Calu3 (cell line): ENCODE results near the gene GALC. TPM values are rescaled to one million over a fixed set of nuclear protein-coding genes. Genes with fewer than 3 reads are reported as not detected.

Experiments
- BruUV-seq: library from RNA; stranded (reverse); fragments of 400-500 nt; replicated peaks from 2 replicates; lab custom pipeline; 2021; lab: Mats Ljungman, UMichigan
- CTCF ChIA-PET: fragments of 300-600 bp; sonication (Branson Sonifier 250); formaldehyde crosslinking; loops from one replicate; lab custom pipeline; 2022; ENCODE audit warnings: antibody characterized with exemption; lab: Charles Lee
- DNase-seq: peaks from one replicate; pipeline ENCODE4 v3.0.0; 2022
- H3K27ac Mint-ChIP-seq: one replicate; pipeline ENCODE4 v1.8.0; 2022; ENCODE audit warnings: mixed read lengths; ENCODE audit not compliant: unreplicated experiment
- H3K27me3 Mint-ChIP-seq: one replicate; pipeline ENCODE4 v1.8.0; 2022; ENCODE audit warnings: mixed read lengths; ENCODE audit not compliant: unreplicated experiment
- H3K36me3 Mint-ChIP-seq: one replicate; pipeline ENCODE4 v1.8.0; 2022; ENCODE audit warnings: mild to moderate bottlenecking, moderate library complexity, mixed read lengths; ENCODE audit not compliant: insufficient read depth, unreplicated experiment
- H3K4me1 Mint-ChIP-seq: one replicate; pipeline ENCODE4 v1.8.0; 2022; ENCODE audit warnings: mild to moderate bottlenecking, low read depth, mixed read lengths; ENCODE audit not compliant: unreplicated experiment
- H3K4me3 Mint-ChIP-seq: one replicate; pipeline ENCODE4 v1.8.0; 2022; ENCODE audit warnings: mild to moderate bottlenecking, low read depth, moderate library complexity, mixed read lengths; ENCODE audit not compliant: unreplicated experiment
- H3K9me3 Mint-ChIP-seq: one replicate; pipeline ENCODE4 v1.8.0; 2022; ENCODE audit warnings: low read depth, mixed read lengths; ENCODE audit not compliant: unreplicated experiment
- intact Hi-C: fragments of 100-400 bp; cut with micrococcal nuclease; formaldehyde crosslinking; loops from one replicate; pipeline ENCODE4 v1.10.0; 2022; ENCODE audit not compliant: unreplicated experiment
- total RNA-seq: library from RNA; stranded (reverse); gene quantifications from 2 replicates; pipeline ENCODE4 v1.2.3, GENCODE V29; 2022
- TF ChIP-seq, protein P1 (sequence below): fragments of 200-600 bp; IDR thresholded peaks from one replicate; pipeline ENCODE4 v1.8.0; 2022; ENCODE audit warnings: antibody characterized with exemption; ENCODE audit not compliant: unreplicated experiment

GALC gene
- total RNA-seq, 1 experiment from 2014 or later, result 19.3 TPM

DNA sequence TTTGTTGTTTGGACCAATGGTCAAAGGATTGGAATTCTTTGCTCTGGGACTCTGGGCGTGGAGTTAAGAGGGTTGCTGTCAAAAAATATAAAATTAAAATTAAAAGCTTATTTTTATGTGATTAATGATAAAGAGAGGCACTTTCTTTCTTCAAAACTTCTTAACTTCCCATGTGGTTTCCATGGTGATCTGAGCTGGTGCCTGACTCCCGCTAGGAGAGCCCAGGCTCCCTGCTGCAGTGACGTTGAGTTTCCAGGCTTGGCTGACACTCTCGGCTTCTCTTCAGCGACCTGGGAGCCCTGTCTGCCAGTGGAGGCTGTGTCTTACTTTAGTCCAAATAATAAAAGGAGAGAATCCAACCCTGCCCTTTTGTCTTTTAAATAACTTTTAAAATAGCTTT is 84.4 kb downstream of the GALC start:
- H3K27ac Mint-ChIP-seq, result no peak overlapping the region
- CTCF ChIA-PET, result no interaction called here
- H3K27me3 Mint-ChIP-seq, result no peaks in the 10 kb centered on the region
- no TSS peak for BruUV-seq
- TF ChIP-seq, protein P1, sequence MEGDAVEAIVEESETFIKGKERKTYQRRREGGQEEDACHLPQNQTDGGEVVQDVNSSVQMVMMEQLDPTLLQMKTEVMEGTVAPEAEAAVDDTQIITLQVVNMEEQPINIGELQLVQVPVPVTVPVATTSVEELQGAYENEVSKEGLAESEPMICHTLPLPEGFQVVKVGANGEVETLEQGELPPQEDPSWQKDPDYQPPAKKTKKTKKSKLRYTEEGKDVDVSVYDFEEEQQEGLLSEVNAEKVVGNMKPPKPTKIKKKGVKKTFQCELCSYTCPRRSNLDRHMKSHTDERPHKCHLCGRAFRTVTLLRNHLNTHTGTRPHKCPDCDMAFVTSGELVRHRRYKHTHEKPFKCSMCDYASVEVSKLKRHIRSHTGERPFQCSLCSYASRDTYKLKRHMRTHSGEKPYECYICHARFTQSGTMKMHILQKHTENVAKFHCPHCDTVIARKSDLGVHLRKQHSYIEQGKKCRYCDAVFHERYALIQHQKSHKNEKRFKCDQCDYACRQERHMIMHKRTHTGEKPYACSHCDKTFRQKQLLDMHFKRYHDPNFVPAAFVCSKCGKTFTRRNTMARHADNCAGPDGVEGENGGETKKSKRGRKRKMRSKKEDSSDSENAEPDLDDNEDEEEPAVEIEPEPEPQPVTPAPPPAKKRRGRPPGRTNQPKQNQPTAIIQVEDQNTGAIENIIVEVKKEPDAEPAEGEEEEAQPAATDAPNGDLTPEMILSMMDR, result no peak
- no peak overlapping the region for H3K4me3 Mint-ChIP-seq
- no peaks in the 10 kb centered on the region for H3K4me1 Mint-ChIP-seq
- no peaks in the 10 kb centered on the region for H3K36me3 Mint-ChIP-seq
- intact Hi-C loops, result no loop called here
- peaks cover 3% of the 10 kb centered on the region for H3K9me3 Mint-ChIP-seq
- DNase-seq, result no peak

DNA sequence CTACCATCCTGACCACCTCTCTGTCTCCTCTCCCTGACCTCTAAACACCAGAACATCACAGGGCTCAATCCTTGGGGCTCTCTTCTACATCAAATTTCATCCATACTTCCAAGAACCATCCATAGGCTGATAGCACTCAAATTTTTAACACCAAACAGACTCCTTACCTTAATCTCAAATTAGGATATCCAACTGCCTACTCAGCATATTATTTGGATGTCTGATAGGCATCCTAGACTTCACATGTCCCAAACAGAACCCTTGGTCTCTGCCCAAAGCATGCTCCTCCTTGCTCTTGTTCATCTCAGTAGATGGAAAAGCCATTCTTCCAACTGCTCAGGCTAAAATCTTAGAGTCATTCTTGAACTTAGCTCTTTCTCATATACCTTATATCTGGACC is 91.3 kb downstream of the GALC start:
- no peaks in the 10 kb centered on the region for H3K27me3 Mint-ChIP-seq
- CTCF ChIA-PET, result interaction anchor here (0.5 kb wide), 1 partner anchor 20 kb away, joined by 5 read pairs; no protein-coding TSS in a partner anchor
- intact Hi-C loops, result no loop called here
- DNase-seq, result no peak
- no peak overlapping the region for H3K4me3 Mint-ChIP-seq
- peaks cover 6% of the 10 kb centered on the region for H3K4me1 Mint-ChIP-seq
- no peaks in the 10 kb centered on the region for H3K9me3 Mint-ChIP-seq
- no TSS peak for BruUV-seq
- no peaks in the 10 kb centered on the region for H3K36me3 Mint-ChIP-seq
- TF ChIP-seq, protein P1, result no peak
- H3K27ac Mint-ChIP-seq, result no peak overlapping the region

DNA sequence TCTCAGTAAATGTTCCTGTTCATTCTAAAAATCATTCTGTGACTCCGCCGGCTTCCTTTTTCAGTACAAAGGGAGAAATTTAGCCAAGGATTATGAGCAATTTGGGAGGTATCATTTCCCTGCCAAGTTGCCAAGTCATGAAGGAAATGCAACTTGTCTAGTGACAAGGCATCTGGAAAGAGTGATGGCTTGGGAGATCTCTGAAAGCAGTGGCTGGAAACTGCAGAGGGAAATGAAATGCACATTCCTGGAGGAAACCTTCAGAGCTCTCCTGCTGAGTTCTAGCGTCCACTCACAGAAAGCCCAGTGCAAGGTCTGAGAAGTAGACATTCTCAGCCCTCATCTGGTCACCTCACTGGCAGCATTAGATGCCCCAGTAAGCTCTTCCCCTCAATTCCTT is 91.7 kb downstream of the GALC start:
- H3K4me1 Mint-ChIP-seq, result peaks cover 6% of the 10 kb centered on the region
- CTCF ChIA-PET, result no interaction called here
- H3K4me3 Mint-ChIP-seq, result no peak overlapping the region
- H3K9me3 Mint-ChIP-seq, result no peaks in the 10 kb centered on the region
- DNase-seq, result no peak
- no TSS peak for BruUV-seq
- no peak overlapping the region for H3K27ac Mint-ChIP-seq
- TF ChIP-seq, protein P1, result no peak
- H3K36me3 Mint-ChIP-seq, result no peaks in the 10 kb centered on the region
- intact Hi-C loops, result no loop called here
- no peaks in the 10 kb centered on the region for H3K27me3 Mint-ChIP-seq

DNA sequence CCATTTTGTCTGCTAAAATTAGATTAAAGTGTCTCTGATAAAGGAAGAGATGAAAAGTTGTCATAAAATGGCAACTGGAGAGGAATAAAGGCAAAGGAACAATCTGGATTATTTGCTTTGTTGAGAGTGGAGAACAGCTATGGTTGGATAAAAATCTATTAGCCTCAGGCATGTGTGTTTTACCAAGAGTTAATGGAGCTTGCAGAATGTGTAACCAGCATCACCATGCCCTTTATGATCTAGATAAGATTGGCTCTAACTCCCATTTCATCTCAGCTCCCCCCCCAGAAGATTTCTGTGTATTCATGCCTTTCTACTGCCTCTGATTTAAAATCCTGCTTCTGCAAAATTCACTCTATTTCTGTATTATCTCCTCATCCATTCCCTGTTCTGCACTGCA is 93.8 kb downstream of the GALC start:
- TF ChIP-seq, protein P1, result no peak
- CTCF ChIA-PET, result no interaction called here
- no TSS peak for BruUV-seq
- intact Hi-C loops, result loop anchor here (5.0 kb wide), 1 partner anchor 282 kb away; no protein-coding TSS in a partner anchor
- no peaks in the 10 kb centered on the region for H3K27me3 Mint-ChIP-seq
- H3K36me3 Mint-ChIP-seq, result no peaks in the 10 kb centered on the region
- no peak for DNase-seq
- no peak overlapping the region for H3K4me3 Mint-ChIP-seq
- peaks cover 6% of the 10 kb centered on the region for H3K4me1 Mint-ChIP-seq
- no peak overlapping the region for H3K27ac Mint-ChIP-seq
- H3K9me3 Mint-ChIP-seq, result no peaks in the 10 kb centered on the region
